EL (cell line): ENCODE results near the gene XPNPEP2.

Source experiments
- DNase-seq: peaks from one replicate; pipeline ENCODE4 v3.0.0-alpha.2; 2016

The XPNPEP2 gene

DNA sequence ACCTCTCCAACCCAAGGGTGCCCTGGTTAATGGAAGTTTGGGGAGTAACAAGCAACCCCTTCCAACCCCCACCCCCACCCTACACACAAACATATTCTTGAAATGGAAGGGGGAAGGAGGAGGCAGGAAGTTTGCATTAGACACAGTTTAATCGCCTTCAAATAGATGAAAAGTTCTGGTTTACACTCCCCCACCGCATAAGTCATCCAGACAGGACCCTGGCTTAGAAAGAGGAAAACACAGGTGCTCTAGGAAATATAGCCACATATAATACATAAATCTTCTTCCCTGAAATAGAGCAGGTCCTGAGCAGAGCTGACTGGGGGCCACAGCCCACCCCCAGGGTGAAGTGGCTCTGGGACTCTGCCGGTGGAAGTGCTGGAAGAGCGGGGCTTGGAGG is 66.0 kb downstream of the XPNPEP2 start:
- DNase-seq: no peak

GRCh38 chrX:129808158-129808828 is 69.5 kb downstream of the XPNPEP2 start:
- no peak for DNase-seq

GRCh38 chrX:129808829-129809796 is 70.3 kb downstream of the XPNPEP2 start:
- DNase-seq: peak; percentile 15

- no peak for DNase-seq
Measured at GRCh38 chrX:129813662-129814368, 75.0 kb downstream of the XPNPEP2 start.

DNA sequence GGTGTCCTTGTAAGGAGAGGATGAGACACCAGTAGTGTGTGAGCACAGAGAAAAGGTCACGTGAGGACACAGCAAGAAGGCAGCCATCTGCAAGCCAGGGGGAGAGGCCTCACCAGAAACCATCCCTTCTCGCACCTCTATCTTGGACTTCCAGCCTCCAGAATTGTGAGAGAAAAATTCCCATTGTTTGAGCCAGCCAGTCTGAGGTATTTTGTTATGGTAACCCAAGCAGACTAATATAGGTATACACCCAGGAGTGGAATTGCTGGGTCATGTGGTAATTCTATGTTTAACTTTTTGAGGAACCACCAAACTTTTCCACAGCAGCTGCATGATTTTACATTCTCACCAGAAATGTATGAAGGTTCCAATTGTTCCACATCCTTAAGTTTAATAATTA is 79.3 kb downstream of the XPNPEP2 start:
- no peak for DNase-seq
